Measurements from ENCODE around the gene NEDD9.
A peak's percentile ranks its signal among the peaks of the same experiment; 100 is the strongest.

NEDD9 gene

GRCh38 chr6:11232193-11232769 lies at the start of gene NEDD9:
TSS of gene NEDD9 (minus strand) at chr6:11232668. CDS start at chr6:11232515, 153 bp downstream.
- Histone ChIP-seq H3K27ac (ENCODE audit: low read depth, low read length) (0 out of 2 replicates have a peak within 1 kb of the TSS, but pooled peaks have one; percentile 6), H3K79me2 (ENCODE audit: control insufficient read depth, low read length) (no peaks in the 10 kb centered on the region), H3K36me3 (ENCODE audit: control insufficient read depth, low read length) (no peaks in the 10 kb centered on the region), H3K9me2 (replicated peaks; ENCODE audit: control insufficient read depth, low read length) (no peaks in the 10 kb centered on the region), H3K4me1 (ENCODE audit: control insufficient read depth, low read length) (peaks cover 25% of the 10 kb centered on the region), H3F3A (ENCODE audit: control insufficient read depth, insufficient read depth) (no peaks in the 10 kb centered on the region), H3K4me2 (ENCODE audit: low read length) (peak within 1 kb of the TSS; percentile 95), H3K27me3 (ENCODE audit: control insufficient read depth, low read length) (peaks cover 7% of the 10 kb centered on the region; the same call in 1 of the 2 replicates), H3K4me3 (ENCODE audit: low read length) (peak within 1 kb of the TSS; percentile 84), H4K20me1 (ENCODE audit: control insufficient read depth, insufficient read depth, low read depth, low read length) (no peaks in the 10 kb centered on the region), H3K9me3 (ENCODE audit: control insufficient read depth, insufficient read depth, low read length) (no peaks in the 10 kb centered on the region)
- TF ChIP-seq, protein P1, sequence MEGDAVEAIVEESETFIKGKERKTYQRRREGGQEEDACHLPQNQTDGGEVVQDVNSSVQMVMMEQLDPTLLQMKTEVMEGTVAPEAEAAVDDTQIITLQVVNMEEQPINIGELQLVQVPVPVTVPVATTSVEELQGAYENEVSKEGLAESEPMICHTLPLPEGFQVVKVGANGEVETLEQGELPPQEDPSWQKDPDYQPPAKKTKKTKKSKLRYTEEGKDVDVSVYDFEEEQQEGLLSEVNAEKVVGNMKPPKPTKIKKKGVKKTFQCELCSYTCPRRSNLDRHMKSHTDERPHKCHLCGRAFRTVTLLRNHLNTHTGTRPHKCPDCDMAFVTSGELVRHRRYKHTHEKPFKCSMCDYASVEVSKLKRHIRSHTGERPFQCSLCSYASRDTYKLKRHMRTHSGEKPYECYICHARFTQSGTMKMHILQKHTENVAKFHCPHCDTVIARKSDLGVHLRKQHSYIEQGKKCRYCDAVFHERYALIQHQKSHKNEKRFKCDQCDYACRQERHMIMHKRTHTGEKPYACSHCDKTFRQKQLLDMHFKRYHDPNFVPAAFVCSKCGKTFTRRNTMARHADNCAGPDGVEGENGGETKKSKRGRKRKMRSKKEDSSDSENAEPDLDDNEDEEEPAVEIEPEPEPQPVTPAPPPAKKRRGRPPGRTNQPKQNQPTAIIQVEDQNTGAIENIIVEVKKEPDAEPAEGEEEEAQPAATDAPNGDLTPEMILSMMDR (IDR thresholded peaks at IDR 0.05; ENCODE audit: low read depth, low read length, poor library complexity, severe bottlenecking): peak; percentile 20
- TF ChIP-seq EZH2phosphoT487 (IDR thresholded peaks at IDR 0.05; ENCODE audit: borderline replicate concordance, low read length): no peak

DNA sequence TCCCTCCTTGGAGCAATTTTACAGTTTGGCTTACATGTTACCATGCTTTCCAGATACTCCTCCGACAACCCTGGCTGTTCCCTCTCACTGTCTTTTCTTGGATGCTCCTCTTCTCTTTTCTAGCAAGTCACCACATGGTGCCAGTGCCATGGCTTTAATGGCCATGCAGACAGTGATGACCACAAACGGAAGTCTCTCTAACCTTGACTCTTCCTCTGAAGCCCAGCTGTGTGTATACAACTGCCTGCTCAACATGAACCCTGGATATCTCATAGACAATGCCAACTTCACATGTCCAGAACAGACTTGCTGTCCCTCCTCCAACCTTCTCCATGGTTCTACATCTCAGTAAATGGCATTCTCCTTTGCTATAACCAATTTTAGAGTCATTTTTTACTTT lies 49.8 kb upstream of the NEDD9 start:
- Histone ChIP-seq H4K20me1 (ENCODE audit: control insufficient read depth, insufficient read depth, low read depth, low read length) (no peaks in the 10 kb centered on the region), H3K4me2 (ENCODE audit: low read length) (no peak overlapping the region), H3K27me3 (ENCODE audit: control insufficient read depth, low read length) (peaks cover 5% of the 10 kb centered on the region; the same call in 1 of the 2 replicates), H3K4me1 (ENCODE audit: control insufficient read depth, low read length) (no peaks in the 10 kb centered on the region), H3K9me2 (replicated peaks; ENCODE audit: control insufficient read depth, low read length) (no peaks in the 10 kb centered on the region), H3K27ac (ENCODE audit: low read depth, low read length) (no peak overlapping the region), H3K9me3 (ENCODE audit: control insufficient read depth, insufficient read depth, low read length) (no peaks in the 10 kb centered on the region), H3K79me2 (ENCODE audit: control insufficient read depth, low read length) (no peaks in the 10 kb centered on the region), H3F3A (ENCODE audit: control insufficient read depth, insufficient read depth) (no peaks in the 10 kb centered on the region), H3K36me3 (ENCODE audit: control insufficient read depth, low read length) (no peaks in the 10 kb centered on the region), H3K4me3 (ENCODE audit: low read length) (no peak overlapping the region)
- no peak for TF ChIP-seq EZH2phosphoT487 (IDR thresholded peaks at IDR 0.05; ENCODE audit: borderline replicate concordance, low read length)
- TF ChIP-seq, protein P1 (IDR thresholded peaks at IDR 0.05; ENCODE audit: low read depth, low read length, poor library complexity, severe bottlenecking): no peak

GRCh38 chr6:11280394-11280793 lies 47.9 kb upstream of the NEDD9 start:
- H3K4me2 ChIP-seq (ENCODE audit: low read length): no peak overlapping the region
- H3F3A ChIP-seq (ENCODE audit: control insufficient read depth, insufficient read depth): no peaks in the 10 kb centered on the region
- peaks cover 5% of the 10 kb centered on the region; the same call in 1 of the 2 replicates for H3K27me3 ChIP-seq (ENCODE audit: control insufficient read depth, low read length)
- no peaks in the 10 kb centered on the region for H3K9me3 ChIP-seq (ENCODE audit: control insufficient read depth, insufficient read depth, low read length)
- no peaks in the 10 kb centered on the region for H3K79me2 ChIP-seq (ENCODE audit: control insufficient read depth, low read length)
- peaks cover 9% of the 10 kb centered on the region for H3K4me1 ChIP-seq (ENCODE audit: control insufficient read depth, low read length)
- H3K36me3 ChIP-seq (ENCODE audit: control insufficient read depth, low read length): no peaks in the 10 kb centered on the region
- no peaks in the 10 kb centered on the region for H3K9me2 ChIP-seq (replicated peaks; ENCODE audit: control insufficient read depth, low read length)
- TF ChIP-seq, protein P1 (IDR thresholded peaks at IDR 0.05; ENCODE audit: low read depth, low read length, poor library complexity, severe bottlenecking): no peak
- no peak for TF ChIP-seq EZH2phosphoT487 (IDR thresholded peaks at IDR 0.05; ENCODE audit: borderline replicate concordance, low read length)
- H3K4me3 ChIP-seq (ENCODE audit: low read length): no peak overlapping the region
- H3K27ac ChIP-seq (ENCODE audit: low read depth, low read length): no peak overlapping the region
- H4K20me1 ChIP-seq (ENCODE audit: control insufficient read depth, insufficient read depth, low read depth, low read length): no peaks in the 10 kb centered on the region
